Fibroblast of the conjunctiva (primary cell): ENCODE data around the gene FSTL4.

Experiments
- DNase-seq: peaks from one replicate; pipeline ENCODE4 v3.0.0-alpha.2; 2010; ENCODE audit warnings: low read depth

FSTL4 gene

DNA sequence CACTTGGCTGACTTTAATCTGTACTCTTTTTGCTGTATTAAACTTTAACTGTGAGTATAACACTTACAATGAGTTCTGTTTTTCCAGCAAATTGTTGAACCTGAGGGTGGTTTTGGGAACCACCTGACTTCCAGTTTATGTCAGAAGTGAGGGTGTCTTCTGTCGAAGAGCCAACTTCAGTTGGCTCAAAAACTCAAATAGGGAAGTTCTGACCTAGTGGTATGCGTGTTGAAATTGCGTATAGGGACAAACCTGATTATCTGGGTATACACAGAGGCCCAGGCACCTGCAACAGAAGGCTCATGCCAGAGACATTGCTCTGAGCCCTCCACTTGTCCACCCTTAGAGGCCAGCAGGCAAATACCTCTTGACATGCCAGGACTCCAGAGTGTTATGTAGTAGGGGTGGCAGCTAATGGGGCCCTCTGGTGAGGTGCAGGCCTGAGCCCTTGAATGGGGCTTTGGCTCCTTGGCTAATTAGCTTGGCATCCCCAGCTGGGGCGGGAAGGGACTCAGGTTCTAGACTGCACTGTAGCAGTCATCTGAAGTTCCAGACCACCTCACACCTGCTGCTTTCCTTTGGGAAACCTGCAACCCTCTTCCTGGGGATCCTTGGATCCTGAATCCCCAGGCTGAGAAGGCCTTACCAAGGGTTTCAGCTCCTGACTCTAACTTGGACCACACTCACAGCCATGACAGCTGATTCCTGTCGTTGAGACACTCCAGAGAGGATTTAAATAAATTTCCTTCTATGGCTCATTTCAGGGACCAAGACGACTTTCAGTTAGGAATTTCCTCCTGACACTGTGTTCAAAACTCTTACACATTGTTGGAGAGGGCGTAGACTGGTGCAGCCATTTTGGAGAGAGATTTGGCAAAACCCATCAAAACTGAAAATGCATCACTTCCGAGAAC, 370.9 kb downstream of the FSTL4 start:
- DNase-seq, result no peak

DNA sequence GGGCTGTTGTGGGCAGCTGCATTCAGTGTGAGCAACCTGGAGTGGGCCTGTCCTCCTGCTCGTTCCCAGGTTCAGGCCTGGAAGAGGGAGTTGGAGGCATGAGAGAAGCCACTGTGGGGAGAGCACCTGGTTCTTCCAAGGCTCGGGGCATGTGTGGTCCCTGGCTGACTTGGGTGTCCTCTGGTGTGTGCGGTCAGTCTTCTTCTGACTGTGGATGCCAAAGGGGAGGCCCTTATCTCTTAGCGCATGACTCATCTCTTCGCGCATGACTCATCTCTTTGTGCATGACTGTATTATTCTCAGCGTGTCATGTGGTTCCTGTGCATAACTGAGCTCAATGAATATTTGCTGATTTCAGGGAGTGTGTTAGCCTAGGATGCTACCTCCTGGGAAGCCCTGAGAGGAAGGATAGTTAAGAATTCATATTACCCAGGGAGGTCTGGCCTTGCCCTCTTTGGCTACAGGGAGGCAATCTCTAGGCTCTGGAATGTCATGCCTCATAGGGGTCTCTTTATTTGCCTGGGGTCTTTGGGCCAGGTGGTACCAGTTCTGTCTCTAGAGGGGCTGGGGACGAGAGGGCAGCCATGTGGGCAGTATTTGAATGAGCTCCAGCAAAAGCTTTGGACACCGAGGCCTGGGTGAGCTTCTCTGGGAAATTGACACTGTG, 371.8 kb downstream of the FSTL4 start:
- DNase-seq, result peak; percentile 75

DNA sequence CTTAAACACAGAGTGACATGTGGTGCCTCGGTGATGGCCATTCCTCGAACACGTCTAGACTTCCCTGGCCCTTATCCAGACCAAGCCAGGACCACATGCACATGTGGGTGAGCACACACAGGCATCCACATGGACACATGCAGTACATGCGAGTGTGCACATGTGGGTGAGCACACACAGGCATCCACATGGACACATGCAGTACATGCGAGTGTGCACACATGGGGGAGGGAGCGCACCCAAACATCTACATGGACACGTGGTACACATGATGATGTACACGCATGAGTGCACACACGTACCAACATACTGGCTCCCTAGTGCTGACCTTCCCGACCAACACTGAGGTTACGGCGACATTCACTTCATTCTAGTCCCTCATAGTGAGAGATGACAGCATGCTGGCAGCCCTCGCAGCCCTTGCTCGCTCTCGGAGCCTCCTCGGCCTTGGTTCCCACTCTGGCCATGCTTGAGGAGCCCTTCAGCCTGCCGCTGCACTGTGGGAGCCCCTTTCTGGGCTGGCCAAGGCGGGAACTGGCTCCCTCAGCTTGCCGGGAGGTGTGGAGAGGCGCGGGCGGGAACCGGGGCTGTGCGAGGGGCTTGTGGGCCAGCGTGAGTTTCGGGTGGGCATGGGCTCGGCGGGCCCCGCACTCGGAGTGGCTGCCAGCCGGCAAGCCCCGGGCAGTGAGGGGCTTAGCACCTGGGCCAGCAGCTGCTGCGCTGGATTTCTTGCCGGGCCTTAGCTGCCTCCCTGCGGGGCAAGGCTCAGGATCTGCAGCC, 373.7 kb downstream of the FSTL4 start:
- DNase-seq, result no peak

DNA sequence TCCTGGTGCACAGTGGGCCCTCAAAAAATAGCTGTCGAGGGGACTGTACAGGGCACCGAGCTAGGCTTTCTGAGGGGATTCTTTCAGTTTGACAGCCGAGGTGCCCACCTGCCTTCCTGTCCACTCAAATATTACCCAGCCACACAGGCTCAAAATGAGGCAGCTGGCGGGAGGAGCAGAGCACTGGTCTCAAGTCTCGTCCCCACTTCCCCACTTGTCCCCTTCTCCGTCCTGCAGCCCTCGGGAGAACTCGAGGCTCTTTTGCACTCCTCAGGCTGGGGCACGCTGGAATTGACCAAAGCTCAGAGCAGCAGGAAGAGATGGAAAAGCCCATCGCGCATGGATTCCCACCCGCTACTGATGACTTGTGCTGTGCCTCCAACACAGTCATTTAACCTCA, 375.4 kb downstream of the FSTL4 start:
- DNase-seq, result no peak

DNA sequence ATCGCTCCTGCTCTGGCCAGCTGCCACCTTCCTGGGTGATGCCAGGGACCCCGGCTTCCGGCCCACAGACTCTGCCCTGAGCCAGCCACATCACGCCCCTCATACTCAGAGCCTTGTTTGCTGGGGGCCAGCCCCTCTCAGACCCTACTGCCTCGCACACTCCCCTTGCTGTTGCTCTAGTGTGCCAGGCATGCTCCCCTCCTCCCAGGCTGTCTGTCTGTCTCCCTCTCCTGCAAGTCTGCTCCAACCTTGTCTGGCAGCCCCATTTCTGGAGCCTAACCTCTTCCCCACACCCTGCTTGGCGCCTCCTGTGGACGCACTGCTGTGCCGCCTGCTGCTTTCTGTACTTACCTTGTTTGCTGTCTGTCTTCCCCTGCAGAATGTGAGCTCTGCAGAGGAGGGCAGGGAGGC, 375.8 kb downstream of the FSTL4 start:
- DNase-seq, result no peak

DNA sequence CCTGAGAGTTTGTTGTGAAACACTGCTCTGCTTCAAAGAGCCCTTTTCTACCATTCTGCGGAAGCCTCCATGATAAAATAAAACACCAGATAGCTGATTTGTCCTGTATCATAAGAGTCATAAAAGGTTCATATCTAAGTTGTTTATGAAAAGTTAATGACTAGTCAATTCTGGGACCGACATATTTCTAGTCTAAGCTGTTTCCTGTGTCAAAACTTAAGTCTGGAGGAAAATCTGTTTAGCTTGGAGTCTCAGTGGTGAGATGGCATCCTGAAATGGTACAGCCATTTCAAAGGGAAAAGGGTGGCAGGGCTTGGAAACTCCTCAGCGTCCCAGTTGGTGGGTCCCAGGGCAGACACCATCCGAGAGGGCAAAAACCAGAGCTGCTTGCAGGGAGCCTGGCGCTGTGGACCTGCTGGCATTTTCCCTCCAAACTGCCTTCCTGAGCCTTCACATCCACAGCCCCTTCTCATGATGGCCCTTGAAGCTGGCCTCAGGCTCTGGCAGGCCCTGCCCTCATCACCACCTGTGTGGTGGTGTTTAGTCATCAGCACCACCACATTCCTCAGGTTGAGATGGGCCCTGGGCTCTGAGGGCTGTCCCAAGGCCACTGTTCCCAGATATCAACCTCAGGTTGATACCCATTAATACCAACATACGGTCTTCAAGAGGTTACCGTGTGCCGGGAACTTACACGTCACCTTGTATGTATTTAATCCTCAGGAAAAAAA, 376.5 kb downstream of the FSTL4 start:
- DNase-seq, result no peak

DNA sequence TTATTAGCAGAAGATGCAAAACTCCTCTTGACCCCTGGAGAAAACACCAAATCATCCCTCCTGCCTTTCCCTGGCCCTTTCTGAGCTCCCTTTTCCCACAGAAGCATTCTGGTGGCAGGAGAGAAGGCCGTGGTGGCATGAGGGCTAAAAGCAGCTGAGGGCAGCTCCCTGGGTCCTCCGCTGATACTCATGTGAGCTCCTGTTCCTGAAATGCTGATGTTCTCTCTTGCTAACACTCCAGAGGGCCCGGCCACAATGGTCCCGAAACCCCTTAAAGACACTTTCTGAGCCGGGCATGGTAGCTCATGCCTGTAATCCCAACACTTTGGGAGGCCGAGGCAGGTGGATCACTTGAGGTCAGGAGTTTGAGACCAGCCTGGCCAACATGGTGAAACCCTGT, 377.4 kb downstream of the FSTL4 start:
- DNase-seq, result no peak

DNA sequence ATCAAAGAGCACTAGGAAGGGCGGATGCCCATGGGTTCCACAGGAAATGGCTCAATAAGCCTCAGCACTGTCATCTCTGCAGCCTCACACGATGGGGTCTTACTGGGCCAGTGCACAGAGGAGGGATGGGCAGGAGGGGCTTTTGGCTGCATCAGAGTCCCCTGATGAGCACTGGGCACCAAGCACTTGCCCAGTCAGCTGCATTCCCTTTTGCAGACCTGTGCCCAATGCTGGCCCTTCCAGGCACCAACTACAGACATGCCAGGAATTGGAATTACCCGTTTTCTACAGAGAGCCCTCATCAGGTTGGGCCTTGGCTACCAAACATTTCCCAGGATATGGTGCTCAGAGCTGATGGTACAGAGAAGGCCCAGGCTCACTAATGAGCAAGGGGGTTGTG, 378.1 kb downstream of the FSTL4 start:
- no peak for DNase-seq

DNA sequence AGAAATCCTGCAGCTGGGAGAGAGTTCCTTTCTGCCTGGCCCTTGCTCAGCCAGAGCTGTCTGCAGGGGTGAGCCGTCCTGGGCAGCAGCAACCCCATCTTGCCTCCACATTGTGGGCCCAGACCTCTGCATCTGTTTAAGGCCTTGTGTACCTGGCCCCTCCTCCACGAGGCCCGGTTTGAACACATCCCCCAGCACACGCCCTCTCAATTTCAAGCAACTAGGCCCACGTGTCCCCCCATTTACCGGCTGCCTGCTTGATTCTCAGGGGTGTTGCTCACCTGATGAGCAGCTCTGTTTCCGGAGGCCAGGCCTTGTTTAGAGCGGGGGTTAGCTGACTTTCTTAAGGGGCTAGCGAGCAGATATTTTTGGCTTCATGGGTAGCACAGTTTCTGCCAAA, 378.7 kb downstream of the FSTL4 start:
- no peak for DNase-seq

DNA sequence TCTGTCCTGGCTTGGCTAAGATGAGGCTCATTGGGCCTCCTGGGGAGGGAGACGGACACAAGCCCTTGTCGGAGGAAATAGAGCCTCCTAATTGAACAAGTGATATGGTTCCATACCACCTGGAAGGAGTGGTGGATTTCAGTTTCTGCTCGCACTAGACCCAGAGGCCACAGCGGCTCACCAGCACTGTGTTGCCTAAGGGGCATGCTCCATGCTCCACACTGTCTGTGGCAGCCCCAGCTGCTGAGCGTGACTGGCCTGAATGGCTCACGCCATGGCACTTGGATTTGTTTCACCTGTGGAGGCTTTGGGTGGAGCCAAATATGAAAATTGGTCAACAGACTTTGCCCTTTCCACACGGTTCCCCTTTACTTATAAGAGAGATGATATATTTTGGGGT, 379.4 kb downstream of the FSTL4 start:
- DNase-seq, result no peak

DNA sequence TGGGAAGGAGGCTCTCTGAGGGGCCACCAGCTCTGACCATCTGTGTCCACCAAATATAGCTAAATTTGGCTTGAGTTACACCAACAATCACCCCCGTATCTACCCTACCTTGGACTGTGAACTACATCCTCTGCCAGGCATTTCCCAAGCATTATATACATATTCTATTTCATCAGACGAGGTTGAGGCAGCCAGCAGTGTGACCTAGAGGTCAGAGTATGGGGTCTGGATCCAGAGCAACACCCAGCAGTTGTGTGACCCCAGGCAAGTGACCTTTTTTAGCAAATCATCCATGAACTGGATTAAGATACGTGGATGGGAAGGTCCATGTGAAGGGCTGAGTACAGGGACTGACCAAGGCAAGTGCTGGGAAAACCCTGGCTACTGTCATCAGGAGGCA, 379.9 kb downstream of the FSTL4 start:
- DNase-seq, result no peak

DNA sequence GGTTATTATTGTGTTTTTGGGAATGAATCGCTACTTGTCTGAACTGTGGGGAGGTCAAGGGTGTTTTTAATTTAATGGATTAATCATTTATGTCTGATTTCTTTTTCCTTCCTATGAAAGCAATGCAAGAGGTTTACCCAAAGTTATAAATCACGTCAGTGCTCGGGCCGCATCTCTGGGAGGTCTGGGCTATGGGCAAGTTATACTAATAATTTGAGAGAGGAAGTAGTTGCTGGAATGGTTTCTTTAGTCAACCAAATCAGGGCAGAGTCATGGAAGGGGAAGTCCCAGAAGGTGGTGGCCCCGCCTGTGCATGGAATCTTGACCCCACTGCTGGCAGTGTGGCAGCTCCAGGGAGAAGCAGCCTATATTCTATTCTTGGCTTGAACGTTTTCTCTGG, 380.3 kb downstream of the FSTL4 start:
- DNase-seq, result no peak

DNA sequence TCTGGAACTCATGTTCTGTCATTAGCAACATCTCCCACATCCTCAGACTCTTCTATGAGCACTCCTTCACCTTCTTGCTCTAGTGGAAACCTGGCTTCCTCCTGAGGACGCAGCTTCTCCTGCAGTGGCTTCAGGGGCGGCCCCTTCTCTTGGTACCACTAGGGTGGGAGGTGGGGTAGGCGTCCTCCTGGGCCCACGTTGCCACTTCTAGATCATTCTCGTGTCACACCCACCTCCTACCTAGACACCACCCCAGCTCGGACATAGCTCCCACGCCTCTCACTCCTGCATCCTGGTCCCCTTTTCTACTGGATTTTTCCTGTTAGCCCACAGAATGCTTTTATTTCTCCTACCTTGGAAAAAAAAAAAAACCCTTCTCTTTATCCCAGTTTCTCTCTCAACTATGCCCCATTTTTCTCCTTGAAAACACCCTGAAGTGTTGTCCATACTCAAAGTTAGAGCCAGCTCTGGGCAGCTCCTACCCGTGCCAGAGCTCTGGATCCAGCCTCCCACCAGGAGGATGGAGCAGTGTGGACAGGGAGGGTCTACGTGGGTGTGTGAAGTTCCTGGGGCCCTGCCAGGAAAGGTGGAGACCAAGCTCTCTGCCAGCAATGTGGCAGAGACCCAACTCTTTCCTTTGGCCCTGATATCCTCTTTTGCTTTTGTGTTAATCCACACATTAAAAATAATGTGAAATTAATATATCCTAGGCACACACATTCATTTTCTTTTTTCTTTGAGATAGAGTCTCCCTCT, 381.3 kb downstream of the FSTL4 start:
- no peak for DNase-seq

DNA sequence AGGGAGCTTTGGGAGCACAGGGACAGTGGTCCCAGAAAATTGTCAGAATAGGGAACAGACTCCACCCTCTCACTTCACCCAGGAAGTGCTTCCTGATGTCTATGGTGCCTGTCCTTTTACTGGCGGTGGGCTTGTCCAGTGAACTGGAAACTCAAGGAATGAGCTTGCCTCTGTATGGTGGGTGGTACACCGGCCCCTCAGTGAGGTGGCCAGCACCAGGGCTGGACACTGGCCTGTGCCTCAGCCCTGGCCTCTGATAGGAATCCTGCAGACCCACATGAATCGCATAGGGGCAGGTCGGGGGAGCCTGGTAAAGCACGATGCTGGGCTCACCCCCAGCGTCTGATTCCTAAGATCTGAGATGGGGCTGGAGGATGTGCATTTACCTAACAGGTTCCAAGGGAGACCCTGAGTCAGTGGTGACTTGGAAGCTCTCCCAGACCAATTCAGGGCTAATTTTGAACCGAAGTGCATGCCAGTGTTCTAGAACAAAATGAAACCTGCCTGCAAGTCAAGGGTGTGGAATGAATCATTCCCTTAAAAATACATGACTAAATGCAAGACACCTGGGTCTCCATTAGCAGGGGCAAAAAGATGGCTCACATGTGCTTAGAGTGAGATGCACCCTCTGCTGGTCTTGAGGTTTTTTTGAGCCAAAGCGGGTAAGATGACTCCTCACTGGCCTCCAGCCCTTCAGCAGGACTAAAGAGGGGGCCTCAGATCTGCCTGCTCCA, 382.2 kb downstream of the FSTL4 start:
- DNase-seq, result no peak

DNA sequence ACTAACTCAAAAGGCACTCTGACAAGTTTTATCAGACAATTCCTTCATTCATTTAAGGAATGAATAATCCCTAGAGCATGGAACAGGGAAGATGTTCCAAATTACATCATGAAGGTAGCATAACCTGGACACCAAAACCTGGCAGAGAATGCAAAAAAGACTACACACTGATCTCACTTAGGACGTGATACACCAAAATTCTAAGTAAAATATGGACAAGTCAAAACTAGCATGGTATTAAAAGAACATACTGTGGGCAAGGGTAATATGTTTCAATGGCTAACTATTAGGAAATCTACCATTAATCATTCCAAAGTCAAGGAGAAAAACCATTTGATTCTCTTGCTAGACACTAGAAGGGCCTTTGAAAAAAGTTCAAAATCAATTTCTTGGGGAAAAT, 384.0 kb downstream of the FSTL4 start:
- no peak for DNase-seq

DNA sequence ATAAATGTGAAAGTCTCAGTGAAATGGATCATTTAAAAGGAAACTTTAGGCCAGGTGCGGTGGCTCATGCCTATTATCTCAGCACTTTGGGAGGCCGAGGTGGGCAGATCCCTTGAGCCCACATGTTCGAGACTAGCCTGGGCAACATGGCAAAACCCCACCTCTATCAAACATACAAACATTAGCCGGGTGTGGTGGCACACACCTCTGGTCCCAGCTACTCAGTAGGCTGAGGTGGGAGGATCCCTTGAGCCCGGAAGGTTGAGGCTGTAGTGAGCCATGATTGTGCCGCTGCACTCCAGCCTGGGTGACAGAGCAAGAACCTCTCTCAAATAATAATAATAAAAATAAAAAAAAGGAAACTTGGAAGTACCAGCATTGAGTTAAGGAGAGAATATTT, 384.4 kb downstream of the FSTL4 start:
- no peak for DNase-seq

DNA sequence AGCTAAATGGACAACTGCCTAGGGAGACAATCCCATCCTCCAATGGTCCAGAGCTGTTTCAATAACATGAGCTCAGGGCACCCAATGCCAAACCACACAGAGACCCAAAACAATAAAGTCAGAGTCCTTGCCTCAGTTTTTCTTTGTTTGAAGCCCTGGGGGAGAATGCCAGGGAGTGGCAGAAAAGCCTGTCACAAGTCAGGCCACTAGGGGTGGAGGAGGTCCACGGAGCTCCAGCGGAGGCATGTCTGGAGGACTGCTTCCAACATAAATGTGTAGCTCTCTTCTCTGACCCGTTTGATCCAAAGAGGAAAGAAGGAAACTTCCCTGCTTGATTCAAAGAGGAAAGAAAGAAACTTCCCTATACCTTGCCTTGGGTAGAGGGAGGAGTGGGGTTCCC, 385.3 kb downstream of the FSTL4 start:
- no peak for DNase-seq

DNA sequence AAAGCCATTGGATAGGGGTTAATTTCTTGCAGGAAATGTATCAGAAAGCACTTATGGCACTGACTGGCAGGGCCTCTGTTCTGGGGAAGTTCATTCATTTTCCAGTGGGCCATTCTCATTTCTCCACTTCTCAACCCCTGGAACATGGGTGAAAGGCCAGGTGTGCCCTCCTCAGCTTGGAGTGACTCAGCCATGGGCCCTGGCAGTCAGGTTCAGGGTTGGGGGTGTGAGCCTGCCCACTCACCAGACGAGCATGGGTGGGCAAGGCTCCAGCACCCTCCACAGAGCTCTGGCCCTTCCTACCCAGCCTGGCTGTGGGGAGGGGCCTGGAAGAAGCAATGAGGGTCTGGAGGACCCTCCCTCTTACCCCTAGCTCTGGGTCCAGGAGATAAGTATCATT, 386.2 kb downstream of the FSTL4 start:
- DNase-seq, result no peak

DNA sequence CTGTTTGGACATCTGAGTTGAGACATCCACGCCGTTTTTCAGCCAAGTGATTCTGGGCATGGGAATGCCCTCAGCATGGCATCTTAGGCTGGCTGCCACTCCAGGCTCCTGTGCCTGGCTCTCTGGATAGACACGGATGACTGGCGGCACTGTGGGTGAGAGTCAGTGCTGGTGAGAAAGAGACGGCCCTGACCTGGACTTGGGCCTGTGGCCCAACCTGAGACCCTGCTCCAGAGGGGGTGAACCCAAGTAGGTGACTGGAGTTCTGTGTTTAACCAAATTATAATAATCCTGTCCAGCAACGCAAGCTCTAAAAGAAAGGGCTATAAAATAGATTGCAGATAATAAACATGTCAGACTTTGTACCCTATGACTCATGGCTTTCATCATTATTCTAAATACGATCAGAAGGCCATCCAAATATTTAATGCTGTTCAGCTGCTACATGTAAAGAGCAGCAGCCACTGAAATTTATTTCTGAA, 386.6 kb downstream of the FSTL4 start:
- DNase-seq, result no peak

DNA sequence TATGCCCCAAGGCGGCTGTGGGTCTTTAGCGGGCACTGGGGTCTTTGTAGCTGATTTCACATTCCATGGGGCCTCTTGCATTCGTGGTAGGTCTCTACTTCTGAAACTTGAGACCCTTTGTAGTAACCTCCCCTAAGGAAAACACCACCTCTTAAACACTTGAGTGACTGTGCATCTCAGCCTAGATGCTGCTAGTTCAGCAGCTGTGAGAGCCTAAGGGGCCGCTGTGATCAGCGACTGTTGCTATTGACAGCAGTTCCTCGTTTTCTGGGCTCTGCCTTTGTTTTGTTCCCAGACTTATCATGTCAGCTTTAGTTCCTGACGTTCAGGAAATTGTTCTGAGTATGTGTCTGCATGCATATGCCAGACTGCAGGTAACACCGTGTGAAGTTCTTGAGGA, 389.4 kb downstream of the FSTL4 start:
- no peak for DNase-seq

DNA sequence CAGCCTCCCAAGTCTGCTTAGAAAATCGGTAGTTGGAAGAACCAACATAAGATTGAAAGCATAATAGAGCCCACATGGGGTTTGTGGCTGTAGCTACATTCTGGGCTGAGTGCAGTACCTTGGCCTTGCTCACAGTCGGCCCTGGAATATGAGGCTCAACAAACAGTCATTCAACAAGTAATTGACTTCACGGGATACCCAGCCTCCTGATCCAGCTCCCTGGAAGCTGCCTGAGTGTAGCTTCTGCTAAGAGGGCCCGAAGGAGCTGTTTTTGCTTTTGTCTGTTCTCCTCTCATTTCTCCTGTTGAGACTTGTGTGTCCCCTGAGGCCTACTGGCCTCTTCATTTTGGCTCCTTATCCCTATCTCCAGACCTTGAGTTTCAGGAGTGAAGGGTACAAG, 389.8 kb downstream of the FSTL4 start:
- no peak for DNase-seq
